Caco-2 (cell line): ENCODE data around the gene PPP1R18. TPM values are rescaled to one million over a fixed set of nuclear protein-coding genes. Genes with fewer than 3 reads are reported as not detected.

Source experiments
- BruUV-seq: library from RNA; stranded (reverse); fragments of 400-500 nt; replicated peaks from 2 replicates; lab custom pipeline; 2021; lab: Mats Ljungman, UMichigan
- CTCF ChIA-PET: fragments of 300-600 bp; sonication (Branson Sonifier 250); formaldehyde crosslinking; loops from one replicate; lab custom pipeline; 2022; ENCODE audit warnings: antibody characterized with exemption; lab: Charles Lee
- POLR2A ChIA-PET: fragments of 300-600 bp; sonication (Branson Sonifier 250); formaldehyde crosslinking; loops from one replicate; lab custom pipeline; 2022; ENCODE audit warnings: antibody characterized with exemption; lab: Charles Lee
- DNase-seq, 2 experiments: peaks; one replicate each; pipeline versions ENCODE4 v3.0.0 to v3.0.0-alpha.2; 2020 to 2022
- H3K27me3 ChIP-seq: replicated peaks from 2 replicates; pipeline ENCODE4 v1.6.0; 2011; ENCODE audit warnings: low read length; ENCODE audit not compliant: control insufficient read depth, insufficient read depth
- H3K36me3 ChIP-seq: 2 replicates; pipeline ENCODE4 v1.5.1; 2011; ENCODE audit warnings: low read length; ENCODE audit not compliant: control insufficient read depth, insufficient read depth
- H3K4me1 ChIP-seq: fragments of 250-450 bp; sonication (Bioruptor Pico); 2 replicates; pipeline ENCODE4 v1.5.1; 2020; ENCODE audit warnings: mild to moderate bottlenecking
- H3K4me3 ChIP-seq: 2 replicates; pipeline ENCODE4 v1.5.1; 2011; ENCODE audit warnings: low read depth, mild to moderate bottlenecking, control low read depth, low read length
- H3K9me3 ChIP-seq: fragments of 250-450 bp; sonication (Bioruptor Pico); 2 replicates; pipeline ENCODE4 v1.5.1; 2020; ENCODE audit warnings: mild to moderate bottlenecking, moderate library complexity
- H3K27ac Mint-ChIP-seq: one replicate; pipeline ENCODE4 v1.8.0; 2022; ENCODE audit warnings: mixed read lengths; ENCODE audit not compliant: unreplicated experiment
- H3K27me3 Mint-ChIP-seq: one replicate; pipeline ENCODE4 v1.8.0; 2022; ENCODE audit warnings: mixed read lengths; ENCODE audit not compliant: insufficient read depth, unreplicated experiment
- H3K36me3 Mint-ChIP-seq: one replicate; pipeline ENCODE4 v1.8.0; 2022; ENCODE audit warnings: mild to moderate bottlenecking, mixed read lengths; ENCODE audit not compliant: insufficient read depth, unreplicated experiment
- H3K4me1 Mint-ChIP-seq: one replicate; pipeline ENCODE4 v1.8.0; 2022; ENCODE audit warnings: low read depth, mixed read lengths; ENCODE audit not compliant: unreplicated experiment
- H3K4me3 Mint-ChIP-seq: one replicate; pipeline ENCODE4 v1.8.0; 2022; ENCODE audit warnings: mild to moderate bottlenecking, moderate library complexity, mixed read lengths; ENCODE audit not compliant: unreplicated experiment
- H3K9me3 Mint-ChIP-seq: one replicate; pipeline ENCODE4 v1.8.0; 2022; ENCODE audit warnings: mixed read lengths; ENCODE audit not compliant: unreplicated experiment
- intact Hi-C: fragments of 100-400 bp; cut with micrococcal nuclease; formaldehyde crosslinking; loops from one replicate; pipeline ENCODE4 v1.10.0; 2022; ENCODE audit not compliant: unreplicated experiment
- total RNA-seq: library from RNA; stranded (reverse); gene quantifications from 2 replicates; pipeline ENCODE4 v1.2.3, GENCODE V29; 2022
- TF ChIP-seq, protein P1 (sequence below), 2 experiments: fragments of 200-600 bp in 1 of 2; IDR thresholded peaks; 1 replicate in 1 of 2; 2 replicates in 1 of 2; pipeline versions ENCODE4 v1.5.1 to v1.8.0; 2011 to 2022; ENCODE audit warnings: antibody characterized with exemption in 1 of 2, control low read depth in 1 of 2, inconsistent platforms in 1 of 2, low read depth in 1 of 2, low read length in 1 of 2, mild to moderate bottlenecking in 1 of 2, moderate library complexity in 1 of 2; ENCODE audit not compliant: insufficient read depth in 1 of 2, severe bottlenecking in 1 of 2, unreplicated experiment in 1 of 2

PPP1R18 gene
- total RNA-seq, 1 experiment from 2014 or later: 6.6 TPM

DNA sequence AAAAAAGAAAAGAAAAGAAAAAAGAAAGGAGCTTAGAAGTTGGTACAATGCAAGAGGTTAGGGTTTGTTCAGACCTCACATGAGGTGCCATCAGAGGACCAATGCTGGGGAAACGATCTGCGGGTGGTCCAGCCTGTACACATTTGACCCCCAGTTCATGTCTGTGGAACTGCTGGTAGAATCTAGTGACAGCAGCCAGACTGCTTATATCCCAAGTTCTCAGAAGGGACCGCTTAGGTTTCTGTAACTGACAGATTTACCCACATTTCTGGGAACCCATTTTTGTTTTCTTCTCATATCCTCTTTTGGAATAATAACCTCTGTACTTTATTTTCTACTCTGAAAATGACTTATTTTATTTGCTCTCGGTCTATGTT is 4.7 kb downstream of the PPP1R18 start:
- H3K4me1 ChIP-seq: 0 out of 2 replicates have a peak, but pooled peaks cover 4% of the 10 kb centered on the region
- no peaks in the 10 kb centered on the region for H3K27me3 Mint-ChIP-seq
- H3K4me3 ChIP-seq: no peak overlapping the region
- no peak for DNase-seq
- H3K4me1 Mint-ChIP-seq: peaks cover 13% of the 10 kb centered on the region
- H3K9me3 Mint-ChIP-seq: no peaks in the 10 kb centered on the region
- H3K9me3 ChIP-seq: no peaks in the 10 kb centered on the region
- no peak overlapping the region for H3K4me3 Mint-ChIP-seq
- TF ChIP-seq, protein P1, sequence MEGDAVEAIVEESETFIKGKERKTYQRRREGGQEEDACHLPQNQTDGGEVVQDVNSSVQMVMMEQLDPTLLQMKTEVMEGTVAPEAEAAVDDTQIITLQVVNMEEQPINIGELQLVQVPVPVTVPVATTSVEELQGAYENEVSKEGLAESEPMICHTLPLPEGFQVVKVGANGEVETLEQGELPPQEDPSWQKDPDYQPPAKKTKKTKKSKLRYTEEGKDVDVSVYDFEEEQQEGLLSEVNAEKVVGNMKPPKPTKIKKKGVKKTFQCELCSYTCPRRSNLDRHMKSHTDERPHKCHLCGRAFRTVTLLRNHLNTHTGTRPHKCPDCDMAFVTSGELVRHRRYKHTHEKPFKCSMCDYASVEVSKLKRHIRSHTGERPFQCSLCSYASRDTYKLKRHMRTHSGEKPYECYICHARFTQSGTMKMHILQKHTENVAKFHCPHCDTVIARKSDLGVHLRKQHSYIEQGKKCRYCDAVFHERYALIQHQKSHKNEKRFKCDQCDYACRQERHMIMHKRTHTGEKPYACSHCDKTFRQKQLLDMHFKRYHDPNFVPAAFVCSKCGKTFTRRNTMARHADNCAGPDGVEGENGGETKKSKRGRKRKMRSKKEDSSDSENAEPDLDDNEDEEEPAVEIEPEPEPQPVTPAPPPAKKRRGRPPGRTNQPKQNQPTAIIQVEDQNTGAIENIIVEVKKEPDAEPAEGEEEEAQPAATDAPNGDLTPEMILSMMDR (IDR thresholded peaks at IDR 0.05; ENCODE audit: insufficient read depth in 1 of 2, low read depth in 1 of 2, low read length in 1 of 2, severe bottlenecking in 1 of 2, unreplicated experiment in 1 of 2): no peak
- CTCF ChIA-PET: no interaction called here
- intact Hi-C loops: no loop called here
- no peaks in the 10 kb centered on the region for H3K27me3 ChIP-seq
- no peak overlapping the region for H3K27ac Mint-ChIP-seq
- peaks cover 13% of the 10 kb centered on the region for H3K36me3 Mint-ChIP-seq
- H3K36me3 ChIP-seq: no peaks in the 10 kb centered on the region
- BruUV-seq: no TSS peak
- POLR2A ChIA-PET: no interaction called here

DNA sequence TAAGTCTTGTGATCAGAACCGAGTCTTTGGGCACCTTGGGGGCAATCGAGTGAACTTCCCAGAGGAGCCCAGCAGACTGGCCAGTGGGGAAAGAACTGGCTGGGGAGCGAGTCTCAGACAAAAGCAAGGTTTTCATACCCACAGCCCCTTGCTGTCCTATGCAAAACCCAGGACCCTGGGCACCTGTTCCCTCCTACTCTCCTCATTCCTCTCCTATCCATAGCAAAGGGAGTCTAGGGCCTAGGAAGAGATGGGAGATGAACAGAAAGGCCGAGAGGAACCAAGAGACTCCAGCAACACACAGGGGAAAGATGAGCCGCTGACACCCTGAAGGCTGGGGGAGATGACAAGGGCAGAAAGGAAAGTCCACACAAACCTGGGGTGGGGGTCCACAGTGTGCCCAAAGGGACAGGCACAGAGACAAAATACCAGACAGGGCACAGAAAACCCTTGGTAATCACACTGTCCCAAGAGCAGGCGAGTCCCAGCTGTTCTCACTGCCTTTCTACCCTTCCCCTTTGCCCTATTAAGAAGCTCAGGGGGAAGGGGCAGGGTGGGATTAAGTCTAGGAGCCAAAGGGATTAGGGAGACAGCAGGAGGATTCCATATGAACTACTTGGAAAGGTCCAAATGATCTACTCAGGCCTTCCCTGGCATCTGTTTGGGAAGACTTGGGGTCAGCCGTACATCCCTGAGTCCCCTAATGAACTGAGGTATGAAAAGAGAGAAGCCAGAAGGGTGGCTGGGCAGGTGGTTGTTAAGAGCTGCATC is 6.5 kb downstream of the PPP1R18 start:
- H3K27me3 ChIP-seq: no peaks in the 10 kb centered on the region
- ChIA-PET POLR2A (interaction anchor here (0.6 to 1.2 kb wide), 2 partner anchors 16 to 37 kb away, joined by 3 read pairs; partner anchors contain the start of gene MDC1), CTCF (interaction anchor here (0.8 to 2.0 kb wide), 5 partner anchors 8 to 407 kb away, joined by 4 to 28 read pairs (median 17); partner anchors contain the start of gene MDC1)
- no peak for DNase-seq
- no TSS peak for BruUV-seq
- H3K4me1 ChIP-seq: 0 out of 2 replicates have a peak, but pooled peaks cover 4% of the 10 kb centered on the region
- H3K9me3 ChIP-seq: no peaks in the 10 kb centered on the region
- intact Hi-C loops: loop anchor here (1.0 kb wide), 2 partner anchors 37 to 42 kb away; partner anchors contain the start of gene MDC1
- TF ChIP-seq, protein P1 (IDR thresholded peaks at IDR 0.05; ENCODE audit: insufficient read depth in 1 of 2, low read depth in 1 of 2, low read length in 1 of 2, severe bottlenecking in 1 of 2, unreplicated experiment in 1 of 2): no peak
- peaks cover 6% of the 10 kb centered on the region for H3K4me1 Mint-ChIP-seq
- no peak overlapping the region for H3K4me3 Mint-ChIP-seq
- H3K36me3 ChIP-seq: no peaks in the 10 kb centered on the region
- no peaks in the 10 kb centered on the region for H3K27me3 Mint-ChIP-seq
- H3K9me3 Mint-ChIP-seq: no peaks in the 10 kb centered on the region
- H3K27ac Mint-ChIP-seq: no peak overlapping the region
- H3K36me3 Mint-ChIP-seq: peaks cover 14% of the 10 kb centered on the region
- H3K4me3 ChIP-seq: no peak overlapping the region

DNA sequence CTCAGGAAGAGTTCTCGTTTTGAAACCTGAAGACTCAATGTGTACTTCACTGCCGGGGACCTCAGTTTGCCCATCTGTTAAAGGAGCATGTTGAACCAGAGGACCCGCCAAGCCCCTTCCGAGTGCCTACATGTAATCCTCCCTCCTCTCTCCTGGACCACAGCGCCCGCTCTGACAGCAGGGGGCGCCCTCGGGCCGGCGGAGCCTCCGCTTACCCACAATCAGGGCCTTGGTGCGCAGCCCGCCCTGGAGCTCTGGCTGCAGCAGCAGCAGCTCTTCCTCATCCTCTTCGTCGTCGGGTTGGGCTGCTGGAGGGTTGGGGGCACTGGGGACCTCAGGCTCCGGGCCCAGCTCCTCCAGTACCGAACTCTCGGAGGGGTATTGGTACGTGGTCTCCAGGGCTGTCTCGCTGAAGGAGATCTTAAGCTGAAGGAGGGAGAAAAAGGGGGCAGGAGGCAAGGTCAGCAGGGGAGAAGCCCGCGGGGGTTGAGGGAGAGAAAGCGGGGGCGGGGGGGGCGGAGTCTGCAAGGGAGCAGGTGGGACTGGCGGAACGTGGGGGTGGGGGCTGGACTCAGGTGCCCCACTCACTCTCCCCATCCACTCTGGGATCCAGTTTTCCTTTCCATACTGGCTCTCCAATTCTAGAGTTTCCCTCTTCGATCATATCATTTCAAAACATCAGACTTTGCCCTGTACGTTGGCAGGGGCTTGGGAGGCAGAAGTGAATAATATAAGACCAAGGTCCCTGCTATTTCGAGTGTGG is 7.3 kb downstream of the PPP1R18 start:
- TF ChIP-seq, protein P1 (IDR thresholded peaks at IDR 0.05; ENCODE audit: insufficient read depth in 1 of 2, low read depth in 1 of 2, low read length in 1 of 2, severe bottlenecking in 1 of 2, unreplicated experiment in 1 of 2): peak; percentile 81 to 95
- Histone ChIP-seq H3K36me3 (no peaks in the 10 kb centered on the region), H3K4me1 (0 out of 2 replicates have a peak, but pooled peaks cover 4% of the 10 kb centered on the region), H3K27me3 (no peaks in the 10 kb centered on the region), H3K9me3 (no peaks in the 10 kb centered on the region), H3K4me3 (no peak overlapping the region)
- no peak overlapping the region for H3K27ac Mint-ChIP-seq
- no TSS peak for BruUV-seq
- intact Hi-C loops: loop anchor here (1.0 kb wide), 2 partner anchors 38 to 43 kb away; partner anchors contain the start of gene MDC1
- H3K4me3 Mint-ChIP-seq: no peak overlapping the region
- ChIA-PET CTCF (interaction anchor here (0.5 to 2.0 kb wide), 13 partner anchors 9 to 408 kb away, joined by 3 to 28 read pairs (median 4); partner anchors contain the start of genes MDC1 and NRM), POLR2A (interaction anchor here (0.5 to 1.2 kb wide), 3 partner anchors 38 to 64 kb away, joined by 3 to 5 read pairs (median 4); partner anchors contain the start of gene MDC1)
- DNase-seq: peak; percentile 68 to 86
- H3K9me3 Mint-ChIP-seq: no peaks in the 10 kb centered on the region
- H3K36me3 Mint-ChIP-seq: peaks cover 14% of the 10 kb centered on the region
- H3K4me1 Mint-ChIP-seq: peaks cover 4% of the 10 kb centered on the region
- no peaks in the 10 kb centered on the region for H3K27me3 Mint-ChIP-seq
